K562 treated with DMSO at 1 percent for 48 hours (cell line): ENCODE data around the gene LGALSL. TPM values are rescaled to one million over a fixed set of nuclear protein-coding genes. Genes with fewer than 3 reads are reported as not detected.

Source experiments
- total RNA-seq: library from RNA; unstranded; fragments of 300-600 nt; gene quantifications from 2 replicates; pipeline ENCODE4 v1.2.3, GENCODE V29; 2022; ENCODE audit warnings: low replicate concordance; ENCODE audit errors: extremely low read depth

LGALSL gene
- total RNA-seq = not detected in 2 replicates

DNA sequence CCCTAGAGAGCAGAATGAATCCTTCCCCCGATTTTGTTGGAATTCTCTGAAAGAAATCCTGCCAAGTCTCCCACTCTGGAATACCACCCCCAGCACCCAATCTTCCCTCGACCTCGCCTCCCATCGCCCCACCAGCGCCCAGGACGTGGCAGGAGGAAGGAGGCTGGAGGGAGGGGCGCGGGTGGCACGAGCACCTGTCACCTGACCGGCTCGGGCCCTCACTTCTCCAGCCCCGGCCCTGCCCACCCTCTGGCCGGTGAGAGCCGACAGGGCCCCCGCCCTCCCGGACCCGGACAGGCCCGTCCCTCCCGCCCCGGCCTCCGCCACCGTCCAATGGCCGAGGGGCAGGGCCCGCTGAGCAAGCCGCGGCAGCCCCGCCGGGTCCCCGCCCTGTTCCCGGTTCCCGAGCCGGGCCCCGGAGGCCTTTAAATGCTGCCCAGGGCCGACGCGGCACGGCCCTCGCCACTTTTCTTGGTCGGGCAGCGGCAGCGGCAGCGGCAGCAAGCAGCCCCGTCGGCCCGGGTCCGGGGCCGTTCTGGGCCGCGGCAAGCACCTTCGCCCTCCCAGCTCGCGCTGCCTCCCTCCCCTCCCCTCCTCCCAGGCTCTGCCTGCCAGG is at the start of gene LGALSL:
Gene LGALSL, plus strand, starts transcription at position 393 of the 616 bp plus-strand sequence. CDS start 384 bp downstream, outside the sequence.

Other genes with a start within 250 kb of the LGALSL start
- gene AFTPH, start 70.2 kb downstream of the LGALSL start, total RNA-seq = 175 TPM in 1 of 2 replicates, not detected in the other
- gene SERTAD2, start 199.8 kb downstream of the LGALSL start, total RNA-seq = not detected in 2 replicates